A673 (cell line): ENCODE results near the gene MAEA.

Experiments used
- CTCF ChIP-seq: fragments of 300-800, 200-600 bp; sonication (generic); conservative IDR thresholded peaks from 2 replicates; pipeline ENCODE4 v1.5.1; 2017; ENCODE audit warnings: low read depth, mild to moderate bottlenecking, antibody characterized with exemption, low read length, moderate library complexity, mixed read lengths
- EZH2 ChIP-seq: fragments of 200-600 bp; sonication (generic); IDR thresholded peaks from 2 replicates; pipeline ENCODE4 v1.6.1; 2017; ENCODE audit warnings: borderline replicate concordance, low read depth, mild to moderate bottlenecking, mixed read lengths, antibody characterized with exemption, low read length; ENCODE audit not compliant: poor library complexity, severe bottlenecking

GRCh38 chr4:1358421-1359143, 68.9 kb downstream of the MAEA start:
- TF ChIP-seq CTCF (no peak), EZH2 (no peak)
